Upper lobe of left lung (tissue), 4 donors: Measurements from ENCODE around the gene THBS1.

Experiments used
- CTCF ChIP-seq, 6 experiments: fragments of 450-650 bp in 4 of 6; fragments of 200-600 bp in 2 of 6; sonication (generic) in 2 of 6; IDR thresholded peaks; one replicate each; pipeline ENCODE4 v1.5.1; 2016 to 2019; ENCODE audit warnings: antibody characterized with exemption in 6 of 6
- POLR2A ChIP-seq, 4 donors: fragments of 450-650 bp; IDR thresholded peaks; one replicate each; pipeline ENCODE4 v1.5.1; 2016 to 2017; ENCODE audit warnings: antibody characterized with exemption in 4 of 4, mild to moderate bottlenecking in 2 of 4

GRCh38 chr15:39631357-39631756 lies 50.5 kb downstream of the THBS1 start:
- TF ChIP-seq POLR2A (IDR thresholded peaks at IDR 0.05) (no peak), CTCF (IDR thresholded peaks at IDR 0.05) (no peak)
